ENCODE data around the gene NPR3.

- TF ChIP-seq, protein P1, sequence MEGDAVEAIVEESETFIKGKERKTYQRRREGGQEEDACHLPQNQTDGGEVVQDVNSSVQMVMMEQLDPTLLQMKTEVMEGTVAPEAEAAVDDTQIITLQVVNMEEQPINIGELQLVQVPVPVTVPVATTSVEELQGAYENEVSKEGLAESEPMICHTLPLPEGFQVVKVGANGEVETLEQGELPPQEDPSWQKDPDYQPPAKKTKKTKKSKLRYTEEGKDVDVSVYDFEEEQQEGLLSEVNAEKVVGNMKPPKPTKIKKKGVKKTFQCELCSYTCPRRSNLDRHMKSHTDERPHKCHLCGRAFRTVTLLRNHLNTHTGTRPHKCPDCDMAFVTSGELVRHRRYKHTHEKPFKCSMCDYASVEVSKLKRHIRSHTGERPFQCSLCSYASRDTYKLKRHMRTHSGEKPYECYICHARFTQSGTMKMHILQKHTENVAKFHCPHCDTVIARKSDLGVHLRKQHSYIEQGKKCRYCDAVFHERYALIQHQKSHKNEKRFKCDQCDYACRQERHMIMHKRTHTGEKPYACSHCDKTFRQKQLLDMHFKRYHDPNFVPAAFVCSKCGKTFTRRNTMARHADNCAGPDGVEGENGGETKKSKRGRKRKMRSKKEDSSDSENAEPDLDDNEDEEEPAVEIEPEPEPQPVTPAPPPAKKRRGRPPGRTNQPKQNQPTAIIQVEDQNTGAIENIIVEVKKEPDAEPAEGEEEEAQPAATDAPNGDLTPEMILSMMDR (IDR thresholded peaks at IDR 0.05; ENCODE audit: low read length): no peak
- TF ChIP-seq EZH2 (IDR thresholded peaks at IDR 0.05; ENCODE audit: borderline replicate concordance, low read length): no peak
These were observed 129.5 kb downstream of the NPR3 start for GRCh38 chr5:32840606-32841005.

All from OCI-LY1 (cell line).